ENCODE data around the gene FGFR3.

The FGFR3 gene

GRCh38 chr4:1825326-1825725 lies 32.2 kb downstream of the FGFR3 start:
- TF ChIP-seq, protein P1, sequence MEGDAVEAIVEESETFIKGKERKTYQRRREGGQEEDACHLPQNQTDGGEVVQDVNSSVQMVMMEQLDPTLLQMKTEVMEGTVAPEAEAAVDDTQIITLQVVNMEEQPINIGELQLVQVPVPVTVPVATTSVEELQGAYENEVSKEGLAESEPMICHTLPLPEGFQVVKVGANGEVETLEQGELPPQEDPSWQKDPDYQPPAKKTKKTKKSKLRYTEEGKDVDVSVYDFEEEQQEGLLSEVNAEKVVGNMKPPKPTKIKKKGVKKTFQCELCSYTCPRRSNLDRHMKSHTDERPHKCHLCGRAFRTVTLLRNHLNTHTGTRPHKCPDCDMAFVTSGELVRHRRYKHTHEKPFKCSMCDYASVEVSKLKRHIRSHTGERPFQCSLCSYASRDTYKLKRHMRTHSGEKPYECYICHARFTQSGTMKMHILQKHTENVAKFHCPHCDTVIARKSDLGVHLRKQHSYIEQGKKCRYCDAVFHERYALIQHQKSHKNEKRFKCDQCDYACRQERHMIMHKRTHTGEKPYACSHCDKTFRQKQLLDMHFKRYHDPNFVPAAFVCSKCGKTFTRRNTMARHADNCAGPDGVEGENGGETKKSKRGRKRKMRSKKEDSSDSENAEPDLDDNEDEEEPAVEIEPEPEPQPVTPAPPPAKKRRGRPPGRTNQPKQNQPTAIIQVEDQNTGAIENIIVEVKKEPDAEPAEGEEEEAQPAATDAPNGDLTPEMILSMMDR (conservative IDR thresholded peaks at IDR 0.05; ENCODE audit: low read depth, low read length), result no peak
- no peak overlapping the region for H3K4me3 ChIP-seq (ENCODE audit: low read depth, low read length)
- DNase-seq (ENCODE audit: low read depth), result no peak

DNA sequence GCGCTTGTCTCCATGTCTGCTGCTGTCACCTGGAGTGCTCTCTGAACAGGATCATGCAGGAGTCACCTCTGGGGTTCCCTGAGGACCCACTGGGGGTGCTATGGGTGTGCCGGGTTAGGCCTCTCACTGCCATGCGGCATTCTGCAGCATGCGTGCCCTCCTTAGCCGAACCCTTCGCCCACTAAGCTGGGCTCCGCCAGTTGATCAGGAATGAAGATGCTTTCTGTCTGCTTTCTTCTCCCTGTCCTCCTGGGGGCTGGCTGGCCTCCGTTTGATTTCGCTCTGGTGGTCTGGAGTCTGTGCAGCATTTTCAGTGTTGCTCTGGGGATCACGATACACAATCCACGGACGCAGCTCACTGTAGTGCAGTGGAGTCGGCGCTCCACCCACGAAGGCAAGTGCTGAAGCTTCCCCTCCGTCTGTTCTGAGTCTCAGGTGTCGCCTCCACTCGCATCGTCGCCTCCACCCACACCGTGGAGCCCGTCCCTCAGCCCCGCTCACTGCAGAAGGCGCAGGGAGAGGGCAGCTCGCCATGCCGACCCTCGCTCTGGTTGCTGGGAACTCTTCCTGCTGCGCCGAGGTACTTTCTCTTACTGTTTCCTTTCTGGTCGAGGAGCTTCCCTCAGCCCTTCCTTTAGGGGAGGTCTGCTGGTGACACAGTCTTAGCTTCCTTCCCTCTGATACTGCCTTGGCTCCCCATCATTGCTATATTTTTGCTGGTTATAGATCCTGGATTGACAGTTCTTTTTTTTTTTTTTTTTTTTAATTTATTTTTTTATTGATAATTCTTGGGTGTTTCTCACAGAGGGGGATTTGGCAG lies 33.6 kb downstream of the FGFR3 start:
- no peak overlapping the region for H3K4me3 ChIP-seq (ENCODE audit: low read depth, low read length)
- TF ChIP-seq, protein P1 (conservative IDR thresholded peaks at IDR 0.05; ENCODE audit: low read depth, low read length), result no peak
- DNase-seq (ENCODE audit: low read depth), result no peak

DNA sequence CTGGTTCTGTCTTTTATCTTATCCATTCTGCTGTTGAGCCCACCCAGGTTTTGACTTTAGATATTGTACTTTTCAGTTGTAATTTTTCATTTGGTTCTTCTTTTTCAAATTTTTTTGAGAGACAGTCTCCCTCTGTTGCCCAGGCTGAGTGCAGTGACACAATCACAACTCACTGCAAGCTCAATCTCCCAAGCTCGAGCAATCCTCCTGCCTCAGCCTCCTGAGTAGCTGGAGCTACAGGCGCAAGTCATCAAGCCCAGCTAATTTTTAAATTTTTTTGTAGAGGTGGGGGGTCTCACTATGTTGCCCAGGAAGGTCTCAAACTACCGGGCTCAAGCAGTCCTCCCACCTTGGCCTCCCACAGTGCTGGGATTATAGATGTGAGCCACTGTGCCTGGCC lies 37.1 kb downstream of the FGFR3 start:
- no peak overlapping the region for H3K4me3 ChIP-seq (ENCODE audit: low read depth, low read length)
- DNase-seq (ENCODE audit: low read depth), result no peak
- TF ChIP-seq, protein P1 (conservative IDR thresholded peaks at IDR 0.05; ENCODE audit: low read depth, low read length), result no peak

DNA sequence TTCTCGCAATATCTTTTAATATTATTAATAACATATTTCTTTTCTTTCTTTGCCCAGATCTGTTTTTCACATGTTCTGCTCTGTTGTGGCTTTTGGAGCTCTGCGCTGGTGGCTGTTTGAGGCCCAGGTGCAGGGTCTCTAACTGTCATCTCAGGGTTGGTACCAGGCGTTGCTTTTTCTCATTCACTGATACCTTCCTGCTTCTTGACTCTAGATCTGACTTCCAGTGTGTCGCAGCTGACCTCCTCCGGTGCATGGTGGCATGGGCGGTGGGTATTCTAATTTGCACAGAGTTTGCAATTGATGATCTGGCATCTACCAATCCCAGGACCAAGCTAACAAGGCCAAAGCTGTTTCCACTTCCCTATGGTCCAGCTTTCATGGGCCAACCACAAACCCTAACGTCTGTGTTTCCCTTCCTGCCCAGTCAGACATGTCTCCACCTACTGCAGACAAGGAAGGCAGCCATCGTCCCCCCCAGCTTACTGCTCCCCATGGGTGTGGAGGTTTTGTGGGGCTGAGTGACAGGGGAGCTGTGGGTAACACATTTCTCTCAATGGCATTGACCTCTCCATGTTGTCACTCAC lies 37.6 kb downstream of the FGFR3 start:
- H3K4me3 ChIP-seq (ENCODE audit: low read depth, low read length), result no peak overlapping the region
- TF ChIP-seq, protein P1 (conservative IDR thresholded peaks at IDR 0.05; ENCODE audit: low read depth, low read length), result no peak
- DNase-seq (ENCODE audit: low read depth), result no peak

GRCh38 chr4:1831331-1831730 lies 38.2 kb downstream of the FGFR3 start:
- DNase-seq (ENCODE audit: low read depth), result no peak
- H3K4me3 ChIP-seq (ENCODE audit: low read depth, low read length), result no peak overlapping the region
- TF ChIP-seq, protein P1 (conservative IDR thresholded peaks at IDR 0.05; ENCODE audit: low read depth, low read length), result no peak

- TF ChIP-seq, protein P1 (conservative IDR thresholded peaks at IDR 0.05; ENCODE audit: low read depth, low read length), result no peak
- no peak overlapping the region for H3K4me3 ChIP-seq (ENCODE audit: low read depth, low read length)
- DNase-seq (ENCODE audit: low read depth), result no peak
Measured at GRCh38 chr4:1832690-1833089, 39.6 kb downstream of the FGFR3 start.

All from choroid plexus epithelial cell (primary cell).